Stimulated activated CD4-positive, alpha-beta T cell treated with anti-CD3 and anti-CD28 coated beads, TNF-alpha, amount 100 ng/mL, for 4 hours (primary cell): ENCODE data around the gene BCL7A.
A peak's percentile ranks its signal among the peaks of the same experiment; 100 is the strongest.

Experiments
- DNase-seq, 3 experiments: peaks; one replicate each; pipeline ENCODE4 v3.0.0-alpha.2; 2020; ENCODE audit warnings: low read depth in 3 of 3

The BCL7A gene

DNA sequence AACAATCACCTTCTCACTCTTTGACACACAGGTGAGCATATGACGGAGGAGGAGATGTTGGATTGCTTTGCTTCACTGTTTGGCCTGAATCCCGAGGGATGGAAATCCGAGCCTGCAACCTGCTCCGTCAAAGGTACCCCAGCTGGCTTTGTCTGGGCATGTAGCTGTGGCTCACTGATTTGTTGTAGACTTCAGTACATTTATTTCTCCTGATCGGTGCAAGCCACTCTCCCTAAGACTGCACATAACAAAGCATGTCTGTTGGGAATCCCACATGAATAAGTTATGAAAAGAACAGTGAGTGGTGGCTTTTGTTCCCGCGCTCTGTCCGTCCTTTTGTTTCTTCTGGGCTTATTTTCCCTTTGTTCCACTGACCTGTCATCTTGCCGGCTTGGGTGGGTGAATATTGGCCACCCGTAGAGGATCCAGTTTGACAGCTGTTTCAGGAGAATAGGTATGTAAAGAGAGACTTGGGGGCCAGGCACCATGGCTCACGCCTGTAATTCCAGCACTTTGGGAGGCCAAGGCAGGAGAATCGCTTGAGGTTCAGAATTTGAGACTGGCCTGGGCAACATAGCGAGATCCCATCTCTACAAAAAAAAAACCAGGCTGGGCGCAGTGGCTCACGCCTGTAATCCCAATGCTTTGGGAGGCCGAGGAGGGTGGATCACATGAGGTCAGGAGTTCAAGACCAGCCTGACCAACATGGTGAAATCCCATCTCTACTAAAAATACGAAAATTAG, 20.0 kb upstream of the BCL7A start:
- no peak for DNase-seq

DNA sequence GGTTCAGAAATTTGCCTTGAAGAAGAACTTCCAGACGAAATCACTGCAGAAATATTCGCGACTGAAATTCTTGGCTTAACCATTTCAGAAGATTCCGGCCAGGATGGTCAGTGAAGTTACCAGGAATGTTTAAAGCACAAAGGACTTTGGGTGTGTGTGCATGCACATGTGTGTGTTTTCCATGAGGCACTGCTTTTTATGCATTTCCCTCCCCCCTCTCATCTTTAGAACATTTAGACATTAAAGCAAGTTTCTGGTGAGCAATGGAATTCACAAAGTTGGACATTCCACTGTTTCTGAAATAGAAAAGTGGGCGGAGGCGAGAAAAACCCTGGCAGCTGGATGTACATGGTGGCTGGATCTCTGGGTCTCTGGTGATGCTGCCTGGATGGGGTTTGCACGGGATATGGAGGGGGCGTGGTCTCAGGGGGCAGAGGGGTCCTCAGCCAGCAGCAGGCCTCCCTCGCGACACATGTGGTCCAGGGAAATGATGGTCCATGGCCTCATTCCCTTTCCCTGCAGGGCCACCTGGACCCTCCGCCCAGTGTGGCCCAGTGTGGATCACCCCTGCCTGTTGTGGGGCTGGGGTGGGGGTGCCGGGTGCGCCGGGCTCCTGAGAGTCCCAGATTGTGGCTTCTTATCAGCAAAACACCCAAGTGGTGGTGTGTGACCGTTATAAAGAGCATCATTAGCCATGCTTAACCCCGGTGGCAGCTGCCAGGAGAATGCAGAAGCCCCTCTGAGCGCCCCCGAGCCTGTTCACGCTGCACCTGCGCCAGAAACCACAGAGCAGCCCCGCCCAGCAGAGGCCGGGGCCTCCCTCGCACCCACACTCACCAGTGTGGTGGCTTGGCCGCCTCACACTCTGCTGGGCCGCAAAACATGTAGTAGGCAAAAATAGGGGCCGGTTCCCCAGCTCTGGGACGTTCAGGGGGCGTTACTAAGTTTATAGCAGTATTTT, 17.8 kb upstream of the BCL7A start:
- no peak for DNase-seq

DNA sequence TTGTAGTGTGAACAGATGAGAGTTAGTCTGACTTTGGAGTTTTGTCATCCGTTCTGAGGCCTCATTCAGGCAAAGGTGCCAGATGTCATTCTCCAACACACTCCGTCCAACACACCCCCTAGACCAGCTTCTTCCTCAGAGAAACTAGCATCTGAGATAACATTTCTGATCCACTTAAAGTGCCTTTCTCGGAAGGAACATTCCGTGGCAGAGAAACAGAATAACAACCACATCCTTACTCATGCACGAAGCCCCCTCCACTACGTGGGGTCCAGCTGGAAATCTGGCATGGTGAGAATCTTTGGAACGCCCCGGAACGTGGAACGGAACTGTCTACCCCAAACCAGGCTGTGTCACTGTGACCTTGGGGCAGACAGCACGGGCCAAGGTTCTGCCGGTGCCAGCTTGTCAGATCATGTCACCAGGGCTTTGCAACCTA, 17.0 kb upstream of the BCL7A start:
- no peak for DNase-seq

DNA sequence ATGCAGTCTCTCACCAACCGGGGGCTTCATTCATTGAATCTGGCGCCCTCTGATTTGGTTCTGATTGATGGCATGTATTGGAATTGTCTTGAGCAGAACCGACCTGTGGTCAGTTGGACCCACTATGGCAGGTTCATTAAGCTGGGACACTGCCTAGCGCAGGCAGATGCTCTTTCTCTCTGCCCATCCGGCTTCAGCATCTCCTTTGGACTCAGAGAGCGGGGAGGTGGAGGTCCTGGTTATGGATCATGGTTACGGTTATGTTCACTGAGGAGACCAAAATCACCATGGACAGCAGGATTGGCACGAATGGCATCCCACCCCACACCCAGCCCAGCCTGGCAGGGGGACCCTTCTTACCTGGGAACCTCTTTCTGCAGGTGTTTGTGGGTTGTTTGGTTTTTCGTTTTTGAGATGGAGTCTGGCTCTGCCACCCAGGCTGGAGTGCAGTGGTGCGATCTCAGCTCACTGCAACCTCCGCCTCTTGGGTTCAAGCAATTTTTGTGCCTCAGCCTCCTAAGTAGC, 16.4 kb upstream of the BCL7A start:
- no peak for DNase-seq

DNA sequence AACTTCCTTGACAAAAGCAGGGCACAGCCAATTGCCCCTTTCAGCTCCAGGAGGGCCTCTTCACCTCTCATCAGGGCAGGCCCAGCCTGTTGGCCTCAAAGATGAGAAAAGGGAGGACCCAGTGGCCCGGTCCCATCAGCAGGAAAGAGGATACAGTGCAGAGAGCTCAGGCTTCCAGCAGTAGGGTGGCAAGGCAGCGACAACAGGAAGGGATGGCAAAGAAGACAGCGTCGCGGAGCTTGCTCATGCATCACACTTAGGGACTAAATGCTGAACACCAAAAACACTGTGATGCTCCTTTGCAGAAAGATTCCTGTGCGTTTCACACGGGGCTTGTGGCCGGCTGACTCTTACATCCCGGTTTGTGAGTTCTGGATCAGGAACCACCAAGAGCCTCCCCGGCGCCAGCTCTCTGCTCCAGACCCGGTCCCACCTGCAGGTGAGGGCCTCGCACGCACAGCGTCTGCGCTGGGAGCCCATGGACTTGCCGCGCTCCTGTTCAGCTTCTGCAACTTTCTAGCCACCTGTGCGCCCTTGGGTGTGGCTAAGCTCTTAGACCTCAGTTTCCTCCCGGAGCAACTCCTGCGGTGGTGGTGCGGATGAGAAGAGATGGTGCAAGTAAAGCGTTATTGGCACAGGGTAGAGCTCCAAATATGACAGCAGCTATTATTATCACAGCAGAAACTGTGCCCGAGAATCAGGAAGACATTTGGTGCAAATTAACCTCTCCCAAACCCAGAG, 15.3 kb upstream of the BCL7A start:
- DNase-seq = no peak

DNA sequence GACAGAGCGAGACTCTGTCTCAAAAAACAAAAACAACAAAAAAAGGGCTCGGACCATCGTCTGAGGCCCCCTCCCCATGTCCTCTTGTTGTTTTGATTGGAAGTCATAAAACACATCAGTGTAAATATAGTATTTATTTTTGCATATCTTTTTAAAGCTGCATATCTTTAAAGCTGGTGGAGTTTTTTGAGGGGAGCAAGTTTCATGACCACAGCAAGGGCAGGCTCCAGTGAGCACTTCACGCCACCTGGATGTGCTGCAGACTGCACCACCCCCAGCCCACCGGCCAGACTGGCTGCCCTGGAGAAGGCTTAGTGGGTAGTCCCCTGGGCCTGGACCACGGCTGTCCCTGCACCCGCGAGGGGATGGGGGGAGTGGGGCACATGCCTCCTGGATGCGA, 11.9 kb upstream of the BCL7A start:
- no peak for DNase-seq

DNA sequence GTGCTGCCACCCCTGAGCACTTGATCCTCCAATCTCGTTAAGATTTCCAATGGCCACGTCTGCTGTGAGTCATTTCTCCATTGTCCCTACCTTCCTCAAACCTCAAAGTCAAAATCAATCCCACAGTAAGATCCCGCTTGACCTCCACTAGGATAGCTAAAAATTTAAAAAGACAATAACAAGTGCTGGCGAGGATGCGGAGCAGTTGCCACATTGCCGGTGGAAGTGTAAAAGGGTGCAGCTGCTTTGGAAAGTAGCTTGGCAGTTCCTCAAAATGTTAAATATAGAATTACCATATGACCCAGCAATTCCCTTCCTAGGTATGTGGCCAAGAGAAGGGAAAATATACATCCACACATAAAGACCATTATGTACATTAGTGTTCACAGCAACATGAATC, 9.5 kb upstream of the BCL7A start:
- no peak for DNase-seq

DNA sequence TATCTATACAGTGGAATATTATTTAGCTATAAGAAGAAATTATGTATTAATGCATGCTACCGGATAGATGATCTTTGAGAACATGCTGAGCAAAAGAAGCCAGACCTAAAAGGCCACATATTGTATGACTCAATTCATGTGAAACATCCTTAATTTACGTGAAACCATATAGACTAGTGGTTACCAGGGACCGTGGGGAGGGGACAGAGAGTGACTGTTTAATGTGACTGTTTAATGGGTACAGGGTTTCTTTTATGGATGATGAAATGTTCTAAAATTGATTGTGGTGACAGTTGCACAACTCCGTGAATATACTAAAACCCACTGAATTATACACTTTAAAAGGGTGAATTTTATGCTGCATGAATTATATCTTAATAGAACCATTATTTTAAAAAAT, 8.5 kb upstream of the BCL7A start:
- no peak for DNase-seq

DNA sequence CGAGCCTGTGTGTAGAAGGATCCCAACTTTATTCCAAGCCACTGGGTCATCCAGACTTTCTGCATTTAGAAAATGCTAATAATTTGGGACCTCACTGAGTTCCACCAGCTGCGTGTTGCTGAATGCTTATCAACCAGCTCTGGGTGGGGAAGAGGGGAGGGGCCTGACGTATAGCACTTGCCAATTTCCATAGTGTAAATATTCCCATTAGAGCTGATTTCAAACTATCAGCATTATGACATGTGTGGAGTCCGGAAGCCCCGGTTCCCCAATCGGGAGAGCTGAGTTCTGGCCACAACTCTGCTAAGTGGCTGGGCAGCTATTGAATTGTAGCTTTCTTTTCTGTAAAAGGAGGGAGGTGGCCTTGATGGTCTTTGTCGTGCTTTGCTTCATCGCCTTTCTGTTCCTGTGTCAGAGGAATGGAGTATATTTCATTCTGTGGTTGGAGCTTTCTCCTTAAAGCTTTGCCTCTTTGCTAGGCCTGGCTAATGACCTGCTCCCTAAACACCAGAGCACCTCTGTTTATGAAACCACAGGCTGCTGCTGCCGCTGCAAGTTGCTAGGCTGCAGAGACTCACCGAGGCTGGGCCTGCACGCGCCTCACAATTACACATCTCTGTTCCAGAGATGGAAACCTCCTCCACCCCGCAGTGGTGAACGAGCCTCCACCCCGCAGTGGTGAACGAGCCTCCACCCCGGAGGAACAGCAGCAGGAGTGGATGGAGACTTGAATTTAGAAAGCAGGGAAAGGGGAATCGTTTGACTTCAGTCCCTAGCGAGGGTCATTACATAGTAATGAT, 7.7 kb upstream of the BCL7A start:
- DNase-seq = no peak

DNA sequence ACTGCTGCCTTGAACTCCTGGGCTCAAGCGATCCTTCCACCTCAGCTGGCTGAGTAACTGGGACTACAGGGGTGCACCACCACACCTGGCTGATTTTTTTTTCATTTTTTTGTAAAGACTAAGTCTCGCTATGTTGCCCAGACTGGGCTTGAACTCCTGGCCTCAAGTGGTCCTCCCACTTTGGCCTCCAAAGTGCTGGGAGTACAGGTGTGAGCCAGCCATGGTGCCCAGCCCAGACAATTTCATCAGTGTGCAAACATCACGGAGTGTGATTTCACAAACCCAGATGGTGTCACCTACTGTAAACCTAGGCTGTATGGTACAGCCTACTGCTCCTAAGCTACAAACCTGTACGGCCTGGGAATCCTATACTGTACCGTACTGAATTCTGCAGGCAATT, 6.9 kb upstream of the BCL7A start:
- no peak for DNase-seq

DNA sequence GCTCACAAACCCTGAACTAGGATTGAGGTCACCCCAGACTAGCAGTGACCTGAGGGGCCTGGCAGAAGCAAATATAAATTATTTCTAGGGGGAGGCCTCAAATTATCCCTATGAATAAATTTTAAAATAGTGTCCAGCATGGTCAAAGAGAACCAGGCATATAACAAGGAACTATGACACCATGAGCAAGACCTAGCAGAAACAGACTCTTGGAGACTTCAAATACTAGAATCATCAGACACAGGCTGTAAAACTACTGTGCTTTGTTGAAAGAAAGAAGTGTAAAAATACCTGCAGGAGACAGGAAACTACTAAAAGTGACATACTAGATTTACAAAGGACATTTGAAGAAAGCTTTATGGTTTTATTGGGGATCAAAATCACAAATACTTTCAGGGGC, 3.2 kb upstream of the BCL7A start:
- DNase-seq = no peak

DNA sequence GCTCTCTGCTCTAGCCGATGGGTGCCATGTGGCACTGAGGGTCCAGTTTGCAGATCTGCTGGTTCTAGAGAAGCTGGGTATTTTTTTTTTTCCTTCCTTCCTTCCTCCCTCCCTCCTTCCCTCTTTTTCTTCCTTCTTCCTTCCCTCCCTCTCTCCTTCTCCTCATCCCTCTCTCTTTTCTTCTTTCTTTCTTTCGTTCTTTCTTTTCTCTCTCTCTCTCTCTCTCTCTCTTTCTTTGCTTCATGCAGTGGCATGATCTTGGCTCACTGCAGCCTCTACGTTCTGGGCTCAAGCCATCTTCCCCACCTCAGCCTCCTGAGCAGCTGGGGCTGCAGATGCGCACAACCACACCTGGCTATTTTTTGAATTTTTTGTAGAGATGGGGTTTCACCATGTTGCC, 2.7 kb upstream of the BCL7A start:
- no peak for DNase-seq

DNA sequence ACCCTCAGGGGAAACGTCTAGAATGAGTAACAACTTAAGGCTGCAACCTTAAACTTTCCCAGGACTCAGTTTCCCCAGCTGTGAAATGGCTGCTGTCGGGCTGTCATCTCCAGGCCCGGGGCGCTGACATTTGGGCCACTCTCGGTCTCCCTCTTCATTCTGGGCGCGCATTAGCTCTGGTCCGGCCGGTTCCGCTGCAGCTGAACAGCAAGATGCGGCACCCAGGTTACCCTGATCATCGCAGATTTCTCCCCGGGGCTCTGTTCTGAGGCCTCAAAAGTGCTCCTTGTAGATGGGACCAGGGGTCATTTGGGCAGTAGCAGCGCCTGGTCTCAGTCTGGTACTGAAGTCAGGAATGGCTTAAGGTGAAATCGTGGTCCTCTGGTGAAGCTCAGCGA, 890 bp upstream of the BCL7A start:
- no peak for DNase-seq

DNA sequence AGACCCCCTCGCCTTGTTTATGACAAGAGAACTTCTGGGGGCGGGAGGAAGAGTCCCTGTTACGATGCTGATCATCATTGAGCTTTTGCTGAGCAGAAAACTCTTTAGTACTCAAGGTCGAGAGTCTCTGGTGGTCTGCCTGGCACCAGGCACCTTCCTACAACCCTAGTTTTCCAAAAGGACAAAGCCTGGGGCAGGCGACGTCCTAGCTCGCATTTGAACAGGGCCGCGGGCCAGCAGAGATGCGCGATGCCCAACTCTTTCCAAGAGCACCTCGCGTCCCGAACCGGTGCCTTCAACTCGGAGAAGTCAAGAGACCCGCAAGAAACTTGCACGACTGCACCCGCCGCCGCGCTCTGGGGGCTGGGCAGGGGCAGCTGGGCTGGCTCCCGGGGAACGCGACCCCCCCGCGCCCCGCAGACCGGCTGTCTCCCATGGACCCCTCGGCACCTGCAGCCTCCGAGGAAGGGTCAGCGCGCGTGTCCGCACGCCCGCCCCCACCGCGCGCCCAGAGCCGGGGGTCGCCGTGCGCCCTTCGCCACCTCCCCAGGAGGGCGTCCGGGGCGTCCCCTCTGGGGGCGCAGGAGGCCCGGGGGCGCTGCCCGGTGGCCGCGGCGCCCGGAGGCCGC, 377 bp upstream of the BCL7A start:
- DNase-seq = no peak

DNA sequence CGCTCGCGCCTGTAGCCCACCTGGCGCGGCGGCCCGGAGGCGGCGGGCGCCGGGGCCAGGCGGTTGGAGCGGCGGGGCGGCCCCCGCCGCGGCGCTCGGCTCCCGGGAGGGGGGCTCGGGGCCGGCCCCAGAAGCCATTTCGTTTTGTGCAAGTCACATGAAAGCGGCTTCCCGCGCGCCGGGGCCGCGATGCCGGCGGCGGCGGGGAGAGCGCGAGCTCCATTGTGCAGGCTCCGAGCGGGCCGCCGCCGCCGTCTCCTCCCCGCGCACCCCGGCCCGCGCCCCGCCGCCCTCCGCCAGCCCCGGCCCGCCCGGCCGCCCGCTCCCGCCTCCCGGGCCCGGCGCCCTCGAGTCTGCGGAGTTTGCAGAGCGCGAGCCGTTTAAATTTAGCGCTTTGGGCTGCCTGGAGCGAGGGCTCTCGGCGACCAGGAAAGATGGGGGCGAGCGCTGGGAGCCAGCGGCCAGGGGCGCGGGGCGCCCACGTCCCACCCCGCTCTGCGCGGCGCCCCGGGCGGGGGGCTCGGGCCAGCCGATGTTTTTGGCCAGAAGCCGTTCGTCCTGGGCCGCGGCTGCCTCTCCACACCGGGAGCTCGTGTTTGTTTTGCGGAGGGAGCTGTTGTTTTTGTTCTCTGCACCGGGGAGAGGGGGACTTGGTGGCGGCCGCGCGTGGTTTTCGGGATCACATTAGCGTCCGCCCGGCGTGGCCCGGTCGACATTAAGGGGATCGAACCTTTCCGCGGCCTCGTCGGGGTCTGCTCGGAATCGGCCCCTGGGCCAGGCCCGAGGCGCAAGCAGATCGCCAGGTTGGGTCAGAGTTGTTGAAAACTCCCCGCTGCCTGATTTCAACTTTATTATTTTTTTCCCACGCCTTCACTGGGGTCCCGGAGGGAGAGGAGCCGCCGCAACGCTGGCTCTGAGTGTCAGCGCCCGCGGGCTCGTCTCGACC, 982 bp downstream of the BCL7A start:
- DNase-seq = peak in 1 of 3 experiments; percentile 23

DNA sequence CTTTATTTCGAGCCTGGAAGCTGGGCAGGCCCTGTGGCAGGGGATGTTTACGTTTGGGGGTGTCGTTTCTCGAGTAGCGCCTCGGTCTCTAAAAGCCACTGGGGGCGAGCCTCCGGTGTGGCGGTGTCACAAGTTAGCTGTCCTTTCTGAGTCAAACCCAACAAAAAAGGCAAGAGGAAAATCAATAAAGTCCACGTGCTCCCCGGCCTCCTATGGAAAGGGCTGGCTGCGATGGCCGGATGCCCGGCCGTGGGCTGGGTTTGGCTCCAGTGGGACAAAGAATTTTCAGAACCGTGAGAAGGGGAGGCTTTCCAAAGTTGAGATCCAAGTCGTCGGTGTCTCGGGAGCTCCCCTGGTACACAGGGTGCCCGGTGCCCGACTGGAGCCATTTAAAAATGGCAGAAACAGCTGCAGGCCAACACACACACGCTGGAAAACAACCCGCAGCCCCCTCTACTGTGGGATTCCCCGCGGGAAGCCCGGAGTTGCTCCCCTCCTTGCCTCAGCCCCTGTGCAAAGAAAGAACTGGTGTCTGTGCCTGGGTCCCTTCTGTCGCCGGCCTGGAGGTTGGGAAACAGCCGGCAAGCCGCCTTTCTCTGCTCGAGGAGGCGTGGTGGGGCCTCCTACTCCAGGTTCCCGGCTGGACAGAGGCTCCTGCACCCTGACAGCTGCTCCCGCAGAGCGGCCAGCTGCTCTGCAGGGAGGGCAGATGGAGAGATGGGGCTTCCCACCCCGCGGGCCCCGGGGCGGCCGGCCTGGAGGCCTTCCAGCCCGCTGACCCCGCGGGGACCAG, 1.9 kb downstream of the BCL7A start:
- no peak for DNase-seq

DNA sequence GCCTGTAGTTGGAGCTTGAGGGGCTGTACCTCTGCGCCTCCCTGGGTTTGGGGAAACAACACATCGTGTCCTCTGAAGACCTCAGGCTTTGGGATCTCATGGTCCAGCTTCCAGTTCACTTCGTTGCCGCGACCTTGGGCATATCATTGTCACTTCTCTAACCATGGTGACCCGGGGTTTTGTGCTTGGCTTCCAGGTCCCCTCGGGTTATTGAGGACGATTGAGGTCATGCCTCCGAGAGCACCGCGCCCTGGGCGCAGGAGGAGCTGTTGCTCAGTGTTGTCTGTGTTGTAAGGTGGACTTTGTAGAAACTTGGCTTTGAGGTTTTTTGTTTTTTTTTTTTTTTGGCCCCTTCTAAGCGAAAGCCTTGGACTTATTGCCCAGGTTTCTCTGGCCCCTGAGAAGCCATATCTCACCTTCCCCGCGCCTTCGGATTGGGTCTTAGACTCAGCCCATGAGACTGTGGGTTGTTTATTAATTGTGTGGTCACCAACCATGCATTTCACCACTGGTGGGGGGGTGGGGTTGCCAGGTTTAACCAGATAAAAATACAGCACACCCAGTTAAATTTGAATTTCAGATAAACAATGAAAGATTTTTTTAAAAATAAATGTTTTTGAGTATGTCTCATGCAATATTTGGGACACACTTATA, 2.6 kb downstream of the BCL7A start:
- DNase-seq = no peak

DNA sequence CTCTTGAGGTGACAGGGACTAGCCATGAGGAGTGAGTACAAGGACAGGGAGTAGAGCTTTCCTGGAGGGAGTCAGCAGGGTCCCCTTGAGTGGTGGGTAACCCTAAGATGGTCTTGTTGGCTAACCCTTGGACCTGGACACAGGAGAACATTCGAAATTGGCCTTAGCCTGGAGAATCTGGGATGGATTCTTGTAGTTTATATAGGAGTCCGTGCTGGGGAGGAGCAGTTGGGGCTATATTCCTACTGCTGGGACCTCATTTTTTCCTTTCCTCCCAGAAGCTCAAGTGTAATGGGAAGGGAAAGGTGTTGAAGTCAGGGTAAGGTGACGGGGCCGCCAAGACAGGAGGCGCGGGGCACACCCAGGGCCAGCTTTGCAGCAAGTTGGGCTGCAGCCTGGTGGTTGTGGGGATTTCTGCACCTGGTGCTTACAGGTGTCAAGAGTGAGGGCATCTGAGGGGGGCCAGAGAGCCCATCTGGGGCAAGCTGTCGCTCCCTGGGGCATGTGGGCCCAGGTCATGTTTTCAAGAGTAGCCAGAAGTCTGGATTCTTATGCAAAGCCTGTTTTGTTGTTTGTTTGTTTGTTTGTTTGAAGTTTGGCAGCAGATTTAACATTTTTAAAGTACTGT, 5.1 kb downstream of the BCL7A start:
- DNase-seq = no peak
